IMR-90 (cell line): ENCODE measurements around the gene C5AR2. TPM values are rescaled to one million over a fixed set of nuclear protein-coding genes. Genes with fewer than 3 reads are reported as not detected.

Experiments used
- ATAC-seq: fragments of 200-7000 bp; cut with Tn5 transposase; 2 replicates; pipeline ENCODE4 v1.9.1; 2020; ENCODE audit warnings: low read depth, mild to moderate bottlenecking, moderate library complexity
- BruUV-seq: library from RNA; stranded (reverse); fragments of 400-500 nt; replicated peaks from 2 replicates; lab custom pipeline; 2021; lab: Mats Ljungman, UMichigan
- CTCF ChIA-PET: fragments of 300-600 bp; formaldehyde crosslinking; extraction: SDS; loops from one replicate; lab custom pipeline; 2021; ENCODE audit warnings: antibody characterized with exemption; lab: Yijun Ruan, JAX
- POLR2A ChIA-PET: fragments of 300-600 bp; sonication (Branson Sonifier 250); formaldehyde crosslinking; loops from one replicate; lab custom pipeline; 2022; ENCODE audit warnings: antibody characterized with exemption; ENCODE audit not compliant: unreplicated experiment; lab: Charles Lee
- DNase-seq: peaks from one replicate; pipeline ENCODE4 v3.0.0; 2013
- H2AFZ ChIP-seq: replicated peaks from 2 replicates; pipeline ENCODE3; 2013; ENCODE audit warnings: low read length, mild to moderate bottlenecking; ENCODE audit not compliant: poor library complexity
- H2AK5ac ChIP-seq: 2 replicates; pipeline ENCODE4 v1.6.1; 2013; ENCODE audit warnings: low read depth, low read length, inconsistent platforms
- H2AK9ac ChIP-seq: replicated peaks from 2 replicates; pipeline ENCODE3; 2013; ENCODE audit warnings: mild to moderate bottlenecking, low read depth, low read length, moderate library complexity; ENCODE audit not compliant: poor library complexity
- H2BK120ac ChIP-seq: 2 replicates; pipeline ENCODE4 v1.6.1; 2013; ENCODE audit warnings: low read depth, low read length, inconsistent platforms
- H2BK15ac ChIP-seq: 3 replicates; pipeline ENCODE4 v1.6.1; 2013; ENCODE audit warnings: low read depth, low read length, inconsistent platforms
- H2BK20ac ChIP-seq: 2 replicates; pipeline ENCODE4 v1.6.1; 2013; ENCODE audit warnings: low read depth, mild to moderate bottlenecking, inconsistent platforms, low read length, moderate library complexity
- H2BK5ac ChIP-seq: 2 replicates; pipeline ENCODE4 v1.6.1; 2013; ENCODE audit warnings: mild to moderate bottlenecking, low read depth, low read length, inconsistent platforms; ENCODE audit not compliant: poor library complexity, severe bottlenecking
- H3K14ac ChIP-seq: replicated peaks from 2 replicates; pipeline ENCODE4 v1.6.1; 2013; ENCODE audit warnings: low read depth, low read length, inconsistent platforms
- H3K18ac ChIP-seq: 2 replicates; pipeline ENCODE4 v1.6.1; 2013; ENCODE audit warnings: low read depth, low read length, control low read depth
- H3K23ac ChIP-seq: 2 replicates; pipeline ENCODE4 v1.6.1; 2013; ENCODE audit warnings: low read depth, low read length, inconsistent platforms
- H3K27ac ChIP-seq: 2 replicates; pipeline ENCODE4 v1.5.1; 2013; ENCODE audit warnings: mild to moderate bottlenecking, control low read depth, low read length; ENCODE audit not compliant: insufficient read depth
- H3K27me3 ChIP-seq: 2 replicates; pipeline ENCODE4 v1.6.1; 2013; ENCODE audit warnings: low read length; ENCODE audit not compliant: control insufficient read depth, insufficient read depth
- H3K36me3 ChIP-seq: 2 replicates; pipeline ENCODE4 v1.6.1; 2013; ENCODE audit warnings: low read length, mixed read lengths; ENCODE audit not compliant: control insufficient read depth, insufficient read depth
- H3K4ac ChIP-seq: 2 replicates; pipeline ENCODE4 v1.6.1; 2013; ENCODE audit warnings: low read depth, low read length, inconsistent platforms
- H3K4me1 ChIP-seq: 2 replicates; pipeline ENCODE4 v1.6.1; 2013; ENCODE audit warnings: low read length, mixed read lengths; ENCODE audit not compliant: control insufficient read depth, insufficient read depth
- H3K4me2 ChIP-seq: 2 replicates; pipeline ENCODE4 v1.6.1; 2013; ENCODE audit warnings: low read depth, mild to moderate bottlenecking, control low read depth, low read length, moderate library complexity
- H3K4me3 ChIP-seq: 2 replicates; pipeline ENCODE4 v1.5.1; 2013; ENCODE audit warnings: low read depth, mild to moderate bottlenecking, control low read depth, low read length, moderate library complexity; ENCODE audit not compliant: insufficient read depth
- H3K56ac ChIP-seq: 2 replicates; pipeline ENCODE4 v1.6.1; 2013; ENCODE audit warnings: low read length, inconsistent platforms; ENCODE audit not compliant: insufficient read depth; ENCODE audit errors: extremely low read depth
- H3K79me1 ChIP-seq, 2 experiments: 2 replicates each; pipeline ENCODE4 v1.6.1; 2013; ENCODE audit warnings: low read length in 2 of 2, inconsistent platforms in 1 of 2, low read depth in 1 of 2
- H3K9ac ChIP-seq: 2 replicates; pipeline ENCODE4 v1.6.1; 2013; ENCODE audit warnings: low read depth, low read length, control low read depth
- H3K9me1 ChIP-seq: 2 replicates; pipeline ENCODE4 v1.6.1; 2013; ENCODE audit warnings: low read length, inconsistent platforms; ENCODE audit not compliant: insufficient read depth
- H3K9me3 ChIP-seq: 2 replicates; pipeline ENCODE4 v1.6.1; 2013; ENCODE audit warnings: low read length; ENCODE audit not compliant: control insufficient read depth, insufficient read depth
- H4K20me1 ChIP-seq: 2 replicates; pipeline ENCODE4 v1.6.1; 2013; ENCODE audit warnings: low read length, inconsistent platforms; ENCODE audit not compliant: insufficient read depth
- H4K5ac ChIP-seq: 2 replicates; pipeline ENCODE4 v1.6.1; 2013; ENCODE audit warnings: mild to moderate bottlenecking, low read depth, low read length, control low read depth
- H4K8ac ChIP-seq, 2 experiments: 2 replicates each; pipeline ENCODE4 v1.6.1; 2013; ENCODE audit warnings: low read depth in 2 of 2, low read length in 2 of 2, control low read depth in 1 of 2, inconsistent platforms in 1 of 2
- H4K91ac ChIP-seq: 2 replicates; pipeline ENCODE4 v1.6.1; 2013; ENCODE audit warnings: low read depth, low read length, inconsistent platforms; ENCODE audit not compliant: insufficient read depth
- BHLHE40 ChIP-seq: fragments of 150-350 bp; IDR thresholded peaks from 2 replicates; pipeline ENCODE4 v1.6.1; 2016; ENCODE audit warnings: mild to moderate bottlenecking, low read depth, low read length
- CEBPB ChIP-seq: IDR thresholded peaks from 2 replicates; pipeline ENCODE4 v1.6.1; 2012; ENCODE audit warnings: low read depth, low read length, improper control_type of control experiment
- CHD1 ChIP-seq: IDR thresholded peaks from 2 replicates; pipeline ENCODE4 v1.6.1; 2012; ENCODE audit warnings: low read depth, low read length, improper control_type of control experiment
- FOS ChIP-seq: fragments of 150-350 bp; IDR thresholded peaks from 2 replicates; pipeline ENCODE4 v1.6.1; 2016; ENCODE audit warnings: low read depth, low read length
- MAFK ChIP-seq: IDR thresholded peaks from 2 replicates; pipeline ENCODE4 v1.6.1; 2012; ENCODE audit warnings: low read depth, low read length, improper control_type of control experiment
- MXI1 ChIP-seq: IDR thresholded peaks from 2 replicates; pipeline ENCODE4 v1.6.1; 2012; ENCODE audit warnings: low read depth, mild to moderate bottlenecking, low read length, moderate library complexity, borderline replicate concordance
- NFE2L2 ChIP-seq: fragments of 150-350 bp; IDR thresholded peaks from 2 replicates; pipeline ENCODE4 v1.6.1; 2016; ENCODE audit warnings: low read depth, mild to moderate bottlenecking, low read length
- POLR2A ChIP-seq: IDR thresholded peaks from 2 replicates; pipeline ENCODE4 v1.6.1; 2012; ENCODE audit warnings: mild to moderate bottlenecking, low read depth, low read length
- RAD21 ChIP-seq: IDR thresholded peaks from 2 replicates; pipeline ENCODE4 v1.6.1; 2012; ENCODE audit warnings: low read length, improper control_type of control experiment
- SMC3 ChIP-seq: fragments of 150-350 bp; IDR thresholded peaks from 2 replicates; pipeline ENCODE4 v1.6.1; 2016; ENCODE audit warnings: low read depth, mild to moderate bottlenecking, antibody characterized with exemption, low read length, moderate library complexity
- WGBS, 2 experiments: methylation state at CpG; one replicate each; pipeline versions ENCODE4 v1.1.5 to v1.1.7; 2013; ENCODE audit warnings: missing lambda C conversion rate in 2 of 2; ENCODE audit not compliant: insufficient read length in 1 of 2; ENCODE audit errors: extremely low coverage in 2 of 2; 5-methylcytosine and 5-hydroxymethylcytosine counted together
- dilution Hi-C: fragments of 300-500 bp; cut with HindIII; formaldehyde crosslinking; loops from one replicate; pipeline ENCODE4 v1.14.3; 2018; ENCODE audit warnings: low sequenced_read_pairs; ENCODE audit not compliant: unreplicated experiment
- in situ Hi-C: fragments of 300-500 bp; cut with MboI; formaldehyde crosslinking; loops from 3 replicates; pipeline ENCODE4 v1.14.3; 2019; ENCODE audit warnings: low sequenced_read_pairs, inconsistent platforms, mixed read lengths
- intact Hi-C: fragments of 100-400 bp; cut with micrococcal nuclease; formaldehyde crosslinking; loops from 2 replicates; pipeline ENCODE4 v1.10.0; 2022
- polyA plus RNA-seq, 3 experiments: library from polyadenylated mRNA; depleted of rRNA; stranded (reverse); fragments of >200 nt; gene quantifications; 2 replicates each; pipeline ENCODE4 v1.2.3, GENCODE V29; 2012; ENCODE audit warnings: low replicate concordance in 1 of 3
- total RNA-seq: library from RNA; depleted of rRNA; stranded (reverse); fragments of >200 nt; gene quantifications from 2 replicates; pipeline ENCODE4 v1.2.3, GENCODE V29; 2012

Gene C5AR2
- total and polyA plus RNA-seq, 2 of the 4 experiments (the other 2 are of a cell fraction), result not detected

DNA sequence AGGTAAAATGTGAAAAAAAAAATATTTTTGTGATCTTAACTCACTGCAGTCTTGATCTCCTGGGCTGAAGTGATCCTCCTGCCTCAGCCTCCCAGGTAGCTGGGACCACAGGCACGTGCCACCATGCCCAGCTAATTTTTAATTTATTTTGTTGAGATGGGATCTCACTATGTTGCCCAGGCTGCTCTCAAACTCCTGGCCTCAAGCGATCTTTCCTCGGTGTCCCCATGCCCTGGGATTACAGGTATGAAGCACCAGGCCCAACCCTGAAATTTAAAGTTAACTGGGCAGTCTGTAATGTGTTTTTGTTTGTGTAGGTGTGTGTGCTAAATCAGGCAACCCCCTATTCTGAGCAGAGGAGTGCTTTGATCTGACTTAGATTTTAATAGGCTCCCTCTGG is 25.7 kb upstream of the C5AR2 start:
- Histone ChIP-seq H4K8ac (no peak overlapping the region), H2BK120ac (peak overlapping the region; percentile 27; the same call in 1 of the 2 replicates), H2AK9ac (no peak overlapping the region), H3K4me3 (no peak overlapping the region), H4K5ac (no peak overlapping the region), H2AK5ac (peak overlapping the region; percentile 70; the same call in 1 of the 2 replicates), H3K18ac (no peak overlapping the region), H2BK5ac (no peak overlapping the region), H3K23ac (no peak overlapping the region), H2AFZ (no peak overlapping the region), H3K9me3 (no peaks in the 10 kb centered on the region), H2BK15ac (peak overlapping the region; percentile 56; the same call in 1 of the 3 replicates), H3K9ac (no peak overlapping the region), H3K27me3 (no peaks in the 10 kb centered on the region), H3K4ac (peak overlapping the region; percentile 56; the same call in 1 of the 2 replicates), H3K56ac (no peak overlapping the region), H3K79me1 (no peaks in the 10 kb centered on the region), H3K9me1 (0 out of 2 replicates have a peak, but pooled peaks cover 4% of the 10 kb centered on the region), H3K4me1 (no peaks in the 10 kb centered on the region), H3K36me3 (no peaks in the 10 kb centered on the region), H2BK20ac (peak overlapping the region; percentile 61), H4K91ac (no peak overlapping the region), H3K14ac (no peak overlapping the region; the same call in 1 of the 2 replicates), H3K27ac (no peak overlapping the region), H3K4me2 (no peak overlapping the region), H4K20me1 (no peaks in the 10 kb centered on the region)
- no peak for TF ChIP-seq MXI1
- no peak for TF ChIP-seq BHLHE40
- TF ChIP-seq FOS, result no peak
- no peak for TF ChIP-seq NFE2L2
- TF ChIP-seq RAD21, result no peak
- no peak for TF ChIP-seq SMC3
- no peak for TF ChIP-seq CHD1
- no peak for TF ChIP-seq POLR2A
- TF ChIP-seq MAFK, result no peak
- no peak for TF ChIP-seq CEBPB
- in situ Hi-C loops, result no loop called here
- POLR2A ChIA-PET, result no interaction called here
- no TSS peak for BruUV-seq
- CTCF ChIA-PET, result interaction anchor here (1.2 kb wide), 1 partner anchor 10 kb away, joined by 3 read pairs; no protein-coding TSS in a partner anchor
- DNase-seq (no peak), ATAC-seq (no peak)
- dilution Hi-C loops, result no loop called here
- intact Hi-C loops, result loop anchor here (5.0 kb wide), 2 partner anchors 41 to 391 kb away; partner anchors contain the start of gene DHX34
- no CpG with 5 or more reads among the region's 3 CpGs for WGBS, 2 experiments
